Vagina (tissue), 2 donors: ENCODE measurements around the gene RAMP1. TPM values are rescaled to one million over a fixed set of nuclear protein-coding genes. Genes with fewer than 3 reads are reported as not detected.

Experiments used
- DNase-seq, 2 donors: peaks; one replicate each; pipeline ENCODE4 v3.0.0-alpha.2; 2017; ENCODE audit errors: extremely low spot score in 2 of 2
- H3K27ac ChIP-seq: fragments of 200-600 bp; sonication (generic); one replicate; pipeline ENCODE4 v1.5.1; 2019
- H3K27me3 ChIP-seq: fragments of 200-600 bp; sonication (generic); one replicate; pipeline ENCODE4 v1.5.1; 2019
- H3K36me3 ChIP-seq, 2 donors: fragments of 200-600 bp; sonication (generic); one replicate each; pipeline ENCODE4 v1.5.1; 2017 to 2019
- H3K4me1 ChIP-seq: fragments of 200-600 bp; sonication (generic); one replicate; pipeline ENCODE4 v1.5.1; 2019
- H3K4me3 ChIP-seq, 2 donors: fragments of 200-600 bp; sonication (generic); 1 replicate in 1 of 2; 2 replicates in 1 of 2; pipeline ENCODE4 v1.5.1; 2016 to 2019
- H3K9me3 ChIP-seq: fragments of 200-600 bp; sonication (generic); one replicate; pipeline ENCODE4 v1.5.1; 2019
- POLR2A ChIP-seq, 2 donors: fragments of 450-650 bp; IDR thresholded peaks; one replicate each; pipeline ENCODE4 v1.6.1; 2017; ENCODE audit warnings: antibody characterized with exemption in 2 of 2, mild to moderate bottlenecking in 2 of 2, moderate library complexity in 2 of 2
- POLR2AphosphoS5 ChIP-seq, 2 donors: sonication (generic); formaldehyde crosslinking; IDR thresholded peaks; one replicate each; pipeline ENCODE4 v1.9.0; 2017; ENCODE audit warnings: antibody characterized with exemption in 2 of 2, mild to moderate bottlenecking in 2 of 2, low read depth in 1 of 2; ENCODE audit not compliant: insufficient read depth in 1 of 2
- intact Hi-C: fragments of 100-400 bp; cut with DNase I; formaldehyde crosslinking; loops from one replicate; pipeline ENCODE4 v1.15.1; 2023
- total RNA-seq: library from RNA; depleted of rRNA; stranded (reverse); fragments of >200 nt; gene quantifications from one replicate; pipeline ENCODE4 v1.2.3, GENCODE V29; 2016
- TF ChIP-seq, protein P1 (sequence below), 3 experiments: fragments of 450-650 bp in 2 of 3; fragments of 200-600 bp in 1 of 3; sonication (generic) in 1 of 3; IDR thresholded peaks; one replicate each; pipeline ENCODE4 v1.5.1; 2017 to 2019; ENCODE audit warnings: antibody characterized with exemption in 3 of 3, mild to moderate bottlenecking in 2 of 3, moderate library complexity in 2 of 3

Gene RAMP1
- total RNA-seq, 1 donor from 2014 or later = 120 TPM

- Histone ChIP-seq H3K4me3 (peak overlapping the region; percentile 57 to 68), H3K27ac (peak overlapping the region; percentile 87), H3K36me3 (no peaks in the 10 kb centered on the region), H3K27me3 (no peaks in the 10 kb centered on the region), H3K9me3 (no peaks in the 10 kb centered on the region), H3K4me1 (peaks cover 23% of the 10 kb centered on the region)
- DNase-seq = peak in 1 of 2 donors; percentile 90
- no peak for TF ChIP-seq POLR2A (IDR thresholded peaks at IDR 0.05)
- peak in 1 of 2 donors; percentile 19 for TF ChIP-seq POLR2AphosphoS5 (IDR thresholded peaks at IDR 0.05; ENCODE audit: insufficient read depth in 1 of 2, low read depth in 1 of 2)
- TF ChIP-seq, protein P1, sequence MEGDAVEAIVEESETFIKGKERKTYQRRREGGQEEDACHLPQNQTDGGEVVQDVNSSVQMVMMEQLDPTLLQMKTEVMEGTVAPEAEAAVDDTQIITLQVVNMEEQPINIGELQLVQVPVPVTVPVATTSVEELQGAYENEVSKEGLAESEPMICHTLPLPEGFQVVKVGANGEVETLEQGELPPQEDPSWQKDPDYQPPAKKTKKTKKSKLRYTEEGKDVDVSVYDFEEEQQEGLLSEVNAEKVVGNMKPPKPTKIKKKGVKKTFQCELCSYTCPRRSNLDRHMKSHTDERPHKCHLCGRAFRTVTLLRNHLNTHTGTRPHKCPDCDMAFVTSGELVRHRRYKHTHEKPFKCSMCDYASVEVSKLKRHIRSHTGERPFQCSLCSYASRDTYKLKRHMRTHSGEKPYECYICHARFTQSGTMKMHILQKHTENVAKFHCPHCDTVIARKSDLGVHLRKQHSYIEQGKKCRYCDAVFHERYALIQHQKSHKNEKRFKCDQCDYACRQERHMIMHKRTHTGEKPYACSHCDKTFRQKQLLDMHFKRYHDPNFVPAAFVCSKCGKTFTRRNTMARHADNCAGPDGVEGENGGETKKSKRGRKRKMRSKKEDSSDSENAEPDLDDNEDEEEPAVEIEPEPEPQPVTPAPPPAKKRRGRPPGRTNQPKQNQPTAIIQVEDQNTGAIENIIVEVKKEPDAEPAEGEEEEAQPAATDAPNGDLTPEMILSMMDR (IDR thresholded peaks at IDR 0.05) = peak; percentile 67 to 75 (median 73)
- intact Hi-C loops = loop anchor here (2.0 kb wide), 1 partner anchor 64 kb away; no protein-coding TSS in a partner anchor
Measured at GRCh38 chr2:237858294-237859081, 935 bp upstream of the RAMP1 start.

GRCh38 chr2:237859082-237859433 is 365 bp upstream of the RAMP1 start:
- no peaks in the 10 kb centered on the region for H3K27me3 ChIP-seq
- no peaks in the 10 kb centered on the region for H3K9me3 ChIP-seq
- H3K27ac ChIP-seq = peak overlapping the region; percentile 87
- TF ChIP-seq POLR2A (IDR thresholded peaks at IDR 0.05) = no peak
- TF ChIP-seq, protein P1 (IDR thresholded peaks at IDR 0.05) = no peak
- no peak for TF ChIP-seq POLR2AphosphoS5 (IDR thresholded peaks at IDR 0.05; ENCODE audit: insufficient read depth in 1 of 2, low read depth in 1 of 2)
- H3K4me3 ChIP-seq = peak overlapping the region; percentile 57 to 68
- H3K4me1 ChIP-seq = peaks cover 23% of the 10 kb centered on the region
- DNase-seq = no peak
- H3K36me3 ChIP-seq = no peaks in the 10 kb centered on the region
- intact Hi-C loops = loop anchor here (2.0 kb wide), 1 partner anchor 64 kb away; no protein-coding TSS in a partner anchor

DNA sequence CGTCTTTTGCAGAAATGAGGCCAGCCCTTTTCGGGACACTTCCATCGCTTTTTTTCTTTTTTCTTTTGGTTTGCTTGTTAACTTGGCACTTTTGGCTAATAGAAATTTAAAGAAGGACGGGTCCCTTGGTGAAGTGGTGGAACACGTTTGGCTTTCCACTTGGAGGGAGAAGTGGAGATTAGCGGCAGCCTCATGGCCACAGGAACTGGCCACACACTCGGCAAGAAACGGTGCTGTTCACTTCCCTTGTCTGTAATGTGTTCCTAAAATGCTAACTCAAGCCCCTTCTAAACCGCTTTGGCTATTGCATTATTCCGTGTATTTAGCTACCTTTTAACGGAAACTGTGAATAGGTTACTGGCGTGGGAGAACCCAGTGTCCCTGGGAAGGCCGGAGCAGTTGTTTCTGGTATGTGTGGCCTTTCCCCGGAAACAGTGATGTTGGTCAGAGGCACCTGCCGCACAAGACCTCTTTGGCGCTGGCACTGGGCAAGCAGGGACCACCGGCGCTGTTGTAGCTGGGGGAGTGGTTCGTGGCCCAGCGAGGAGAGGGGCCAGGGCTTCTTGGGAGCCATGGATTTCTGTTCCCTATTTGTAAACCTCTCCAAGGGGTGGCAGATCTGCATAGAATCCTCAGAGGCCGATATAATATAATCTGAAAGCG is 981 bp downstream of the RAMP1 start:
- H3K4me1 ChIP-seq = peaks cover 24% of the 10 kb centered on the region
- H3K27ac ChIP-seq = peak overlapping the region; percentile 87
- no peaks in the 10 kb centered on the region for H3K9me3 ChIP-seq
- peak overlapping the region; percentile 57 to 68 for H3K4me3 ChIP-seq
- H3K27me3 ChIP-seq = no peaks in the 10 kb centered on the region
- intact Hi-C loops = no loop called here
- no peaks in the 10 kb centered on the region for H3K36me3 ChIP-seq
- no peak for DNase-seq
- peak in 1 of 2 donors; percentile 20 for TF ChIP-seq POLR2AphosphoS5 (IDR thresholded peaks at IDR 0.05; ENCODE audit: insufficient read depth in 1 of 2, low read depth in 1 of 2)
- no peak for TF ChIP-seq POLR2A (IDR thresholded peaks at IDR 0.05)

GRCh38 chr2:237861875-237862527 is 2.6 kb downstream of the RAMP1 start:
- Histone ChIP-seq H3K4me1 (peaks cover 32% of the 10 kb centered on the region), H3K9me3 (no peaks in the 10 kb centered on the region), H3K27ac (peak overlapping the region; percentile 79), H3K36me3 (no peaks in the 10 kb centered on the region), H3K4me3 (no peak overlapping the region), H3K27me3 (no peaks in the 10 kb centered on the region)
- intact Hi-C loops = loop anchor here (1.0 kb wide), 1 partner anchor 402 kb away; no protein-coding TSS in a partner anchor
- peak in 1 of 2 donors; percentile 67 for DNase-seq
- TF ChIP-seq POLR2AphosphoS5 (IDR thresholded peaks at IDR 0.05; ENCODE audit: insufficient read depth in 1 of 2, low read depth in 1 of 2) (no peak), POLR2A (IDR thresholded peaks at IDR 0.05) (no peak)
- TF ChIP-seq, protein P1 (IDR thresholded peaks at IDR 0.05) = no peak

GRCh38 chr2:237862528-237862895 is 3.1 kb downstream of the RAMP1 start:
- intact Hi-C loops = no loop called here
- TF ChIP-seq POLR2A (IDR thresholded peaks at IDR 0.05) (no peak), POLR2AphosphoS5 (IDR thresholded peaks at IDR 0.05; ENCODE audit: insufficient read depth in 1 of 2, low read depth in 1 of 2) (no peak)
- TF ChIP-seq, protein P1 (IDR thresholded peaks at IDR 0.05) = no peak
- H3K27ac ChIP-seq = peak overlapping the region; percentile 79
- DNase-seq = peak in 1 of 2 donors; percentile 95
- H3K9me3 ChIP-seq = no peaks in the 10 kb centered on the region
- no peaks in the 10 kb centered on the region for H3K27me3 ChIP-seq
- peaks cover 32% of the 10 kb centered on the region for H3K4me1 ChIP-seq
- no peaks in the 10 kb centered on the region for H3K36me3 ChIP-seq
- H3K4me3 ChIP-seq = no peak overlapping the region
